H1 (cell line): ENCODE measurements around the gene UFSP2. TPM values are rescaled to one million over a fixed set of nuclear protein-coding genes. Genes with fewer than 3 reads are reported as not detected.

Experiments used
- ASH2L ChIP-seq: fragments of 200-600, 300-600 bp; sonication (generic); IDR thresholded peaks from one replicate; pipeline ENCODE4 v1.7.1; 2017; ENCODE audit warnings: low read length
- CHD2 ChIP-seq: IDR thresholded peaks from 2 replicates; pipeline ENCODE4 v1.6.1; 2012; ENCODE audit warnings: low read length, improper control_type of control experiment
- JUN ChIP-seq: IDR thresholded peaks from 2 replicates; pipeline ENCODE4 v1.6.1; 2011; ENCODE audit warnings: low read depth, mild to moderate bottlenecking, improper control_type of control experiment, low read length
- SRF ChIP-seq: IDR thresholded peaks from 2 replicates; pipeline ENCODE4 v1.6.1; 2011; ENCODE audit warnings: mild to moderate bottlenecking, low read depth, low read length, moderate library complexity
- TEAD4 ChIP-seq: IDR thresholded peaks from 2 replicates; pipeline ENCODE4 v1.6.1; 2012; ENCODE audit warnings: low read depth, low read length, inconsistent platforms, mixed read lengths
- polyA plus RNA-seq, 7 experiments: library from polyadenylated mRNA; depleted of rRNA in 3 of 7; stranded (reverse) in 5 of 7; unstranded in 2 of 7; fragments of >200 nt in 5 of 7; fragments of 200-250 nt in 2 of 7; gene quantifications; 1 replicate in 5 of 7; 2 replicates in 1 of 7; 4 replicates in 1 of 7; pipeline versions ENCODE4 v1.2.1 to v1.2.3, GENCODE V29; 2011 to 2013; ENCODE audit warnings: missing spikeins in 2 of 7, mixed read lengths in 2 of 7
- total RNA-seq: library from RNA; stranded (reverse); fragmentation: NEBNext Ultra II Directional; extraction: Animal tissue kit (Norgen Biotek cat#: 25700); gene quantifications from 2 replicates; pipeline ENCODE4 v1.2.1, GENCODE V29; 2021

UFSP2 gene
- total and polyA plus RNA-seq, 2 of the 8 experiments (the other 6 are each of a cell fraction or from before 2014, with no cell fraction given) = 22.9 to 26.0 TPM

DNA sequence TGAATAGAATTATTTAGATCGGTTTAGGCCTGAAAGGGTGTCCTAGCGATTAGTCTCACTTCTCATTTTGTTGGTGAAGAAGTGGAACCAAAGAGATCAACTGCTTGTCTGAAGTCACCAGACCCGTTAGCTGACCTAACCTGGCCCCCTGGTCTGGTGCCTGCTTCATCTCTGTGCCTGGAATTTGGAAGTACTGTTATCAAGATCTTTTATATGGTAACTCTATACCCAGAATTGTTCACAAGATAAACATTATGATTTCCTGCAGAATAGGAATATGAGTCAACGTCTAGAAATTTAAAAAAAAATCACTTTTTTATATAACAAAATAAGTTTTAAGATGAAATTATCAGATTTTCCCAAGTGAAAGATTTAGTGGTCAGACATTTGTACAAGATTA is 67.2 kb downstream of the UFSP2 start (continued):
- TF ChIP-seq JUN = no peak
- no peak for TF ChIP-seq TEAD4
- TF ChIP-seq ASH2L = no peak
- no peak for TF ChIP-seq CHD2
- TF ChIP-seq SRF = no peak
